ENCODE data around the gene GINS1.

GRCh38 chr20:25480797-25481196 lies 73.3 kb downstream of the GINS1 start:
- TF ChIP-seq, protein P1, sequence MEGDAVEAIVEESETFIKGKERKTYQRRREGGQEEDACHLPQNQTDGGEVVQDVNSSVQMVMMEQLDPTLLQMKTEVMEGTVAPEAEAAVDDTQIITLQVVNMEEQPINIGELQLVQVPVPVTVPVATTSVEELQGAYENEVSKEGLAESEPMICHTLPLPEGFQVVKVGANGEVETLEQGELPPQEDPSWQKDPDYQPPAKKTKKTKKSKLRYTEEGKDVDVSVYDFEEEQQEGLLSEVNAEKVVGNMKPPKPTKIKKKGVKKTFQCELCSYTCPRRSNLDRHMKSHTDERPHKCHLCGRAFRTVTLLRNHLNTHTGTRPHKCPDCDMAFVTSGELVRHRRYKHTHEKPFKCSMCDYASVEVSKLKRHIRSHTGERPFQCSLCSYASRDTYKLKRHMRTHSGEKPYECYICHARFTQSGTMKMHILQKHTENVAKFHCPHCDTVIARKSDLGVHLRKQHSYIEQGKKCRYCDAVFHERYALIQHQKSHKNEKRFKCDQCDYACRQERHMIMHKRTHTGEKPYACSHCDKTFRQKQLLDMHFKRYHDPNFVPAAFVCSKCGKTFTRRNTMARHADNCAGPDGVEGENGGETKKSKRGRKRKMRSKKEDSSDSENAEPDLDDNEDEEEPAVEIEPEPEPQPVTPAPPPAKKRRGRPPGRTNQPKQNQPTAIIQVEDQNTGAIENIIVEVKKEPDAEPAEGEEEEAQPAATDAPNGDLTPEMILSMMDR (IDR thresholded peaks at IDR 0.05): no peak
- no peak for TF ChIP-seq EZH2 (IDR thresholded peaks at IDR 0.05; ENCODE audit: borderline replicate concordance, insufficient read depth, low read depth, low read length, poor library complexity, severe bottlenecking)

All from B cell (primary cell).